H9 (cell line): ENCODE measurements around the gene CERS5. TPM values are rescaled to one million over a fixed set of nuclear protein-coding genes. Genes with fewer than 3 reads are reported as not detected.

Experiments
- DNase-seq: peaks from one replicate; pipeline ENCODE4 v3.0.0-alpha.2; 2017
- H2AFZ ChIP-seq: one replicate; pipeline ENCODE4 v1.6.1; 2013; ENCODE audit warnings: mild to moderate bottlenecking, low read length, control low read depth, moderate library complexity
- H2AK5ac ChIP-seq: 2 replicates; pipeline ENCODE4 v1.6.1; 2013; ENCODE audit warnings: low read length, control low read depth, mixed read lengths; ENCODE audit not compliant: insufficient read length
- H2BK120ac ChIP-seq: one replicate; pipeline ENCODE4 v1.6.1; 2013; ENCODE audit warnings: low read depth, mild to moderate bottlenecking, low read length, control low read depth, inconsistent platforms; ENCODE audit not compliant: poor library complexity, severe bottlenecking
- H2BK12ac ChIP-seq: 2 replicates; pipeline ENCODE4 v1.6.1; 2013; ENCODE audit warnings: low read length, control low read depth, mixed read lengths, low read depth; ENCODE audit not compliant: insufficient read length
- H2BK15ac ChIP-seq: 2 replicates; pipeline ENCODE4 v1.6.1; 2013; ENCODE audit warnings: low read depth, low read length, control low read depth
- H2BK20ac ChIP-seq: one replicate; pipeline ENCODE4 v1.6.1; 2013; ENCODE audit warnings: low read depth, mild to moderate bottlenecking, low read length, control low read depth, inconsistent platforms; ENCODE audit not compliant: poor library complexity, severe bottlenecking
- H2BK5ac ChIP-seq: 2 replicates; pipeline ENCODE4 v1.6.1; 2013; ENCODE audit warnings: low read length, control low read depth, mixed read lengths; ENCODE audit not compliant: insufficient read length
- H3K14ac ChIP-seq: 2 replicates; pipeline ENCODE4 v1.6.1; 2013; ENCODE audit warnings: low read length, control low read depth; ENCODE audit not compliant: insufficient read depth
- H3K18ac ChIP-seq: 2 replicates; pipeline ENCODE4 v1.6.1; 2013; ENCODE audit warnings: low read depth, mild to moderate bottlenecking, mixed read lengths, low read length, control low read depth; ENCODE audit not compliant: insufficient read length
- H3K23ac ChIP-seq: 2 replicates; pipeline ENCODE4 v1.6.1; 2013; ENCODE audit warnings: low read length, control low read depth, mixed read lengths, low read depth; ENCODE audit not compliant: insufficient read length
- H3K23me2 ChIP-seq: 2 replicates; pipeline ENCODE4 v1.6.1; 2013; ENCODE audit warnings: low read depth, mild to moderate bottlenecking, mixed read lengths, low read length, control low read depth; ENCODE audit not compliant: insufficient read length, poor library complexity, severe bottlenecking
- H3K27ac ChIP-seq: 2 replicates; pipeline ENCODE4 v1.5.1; 2013; ENCODE audit warnings: low read length, control low read depth, mixed read lengths, low read depth; ENCODE audit not compliant: insufficient read length
- H3K27me3 ChIP-seq: 2 replicates; pipeline ENCODE4 v1.6.1; 2013; ENCODE audit warnings: low read length, control low read depth, inconsistent platforms; ENCODE audit not compliant: insufficient read depth
- H3K4ac ChIP-seq: 2 replicates; pipeline ENCODE4 v1.6.1; 2013; ENCODE audit warnings: low read depth, mild to moderate bottlenecking, control low read depth, inconsistent platforms, low read length, moderate library complexity
- H3K4me1 ChIP-seq: 2 replicates; pipeline ENCODE4 v1.6.1; 2013; ENCODE audit warnings: low read length, control low read depth, inconsistent platforms; ENCODE audit not compliant: insufficient read depth
- H3K4me2 ChIP-seq: 2 replicates; pipeline ENCODE4 v1.6.1; 2013; ENCODE audit warnings: low read length, control low read depth, mixed read lengths; ENCODE audit not compliant: insufficient read length, insufficient read depth
- H3K56ac ChIP-seq: 2 replicates; pipeline ENCODE4 v1.6.1; 2013; ENCODE audit warnings: low read depth, mild to moderate bottlenecking, mixed read lengths, low read length, control low read depth; ENCODE audit not compliant: insufficient read length
- H3K79me1 ChIP-seq: 2 replicates; pipeline ENCODE4 v1.6.1; 2013; ENCODE audit warnings: low read depth, mild to moderate bottlenecking, moderate library complexity, low read length, control low read depth, inconsistent platforms; ENCODE audit not compliant: insufficient read depth, poor library complexity, severe bottlenecking
- H3K79me2 ChIP-seq: 2 replicates; pipeline ENCODE4 v1.6.1; 2013; ENCODE audit warnings: low read length, control low read depth, inconsistent platforms; ENCODE audit not compliant: insufficient read depth
- H3K9ac ChIP-seq: 2 replicates; pipeline ENCODE4 v1.6.1; 2013; ENCODE audit warnings: low read length, control low read depth, mixed read lengths; ENCODE audit not compliant: insufficient read length; ENCODE audit errors: extremely low read depth
- H3K9me3 ChIP-seq: one replicate; pipeline ENCODE4 v1.6.1; 2013; ENCODE audit warnings: low read depth, low read length, inconsistent platforms; ENCODE audit not compliant: control insufficient read depth
- H3T11ph ChIP-seq: one replicate; pipeline ENCODE4 v1.6.1; 2013; ENCODE audit warnings: mild to moderate bottlenecking, low read length, control low read depth, inconsistent platforms
- H4K20me1 ChIP-seq: one replicate; pipeline ENCODE4 v1.6.1; 2013; ENCODE audit not compliant: control insufficient read depth, insufficient read length, insufficient read depth
- H4K5ac ChIP-seq: 2 replicates; pipeline ENCODE4 v1.6.1; 2013; ENCODE audit warnings: low read depth, mild to moderate bottlenecking, mixed read lengths, low read length, control low read depth; ENCODE audit not compliant: insufficient read length
- H4K8ac ChIP-seq: replicated peaks from 2 replicates; pipeline ENCODE4 v1.6.1; 2013; ENCODE audit warnings: low read length, control low read depth, mixed read lengths, low read depth; ENCODE audit not compliant: insufficient read length
- H4K91ac ChIP-seq: 2 replicates; pipeline ENCODE4 v1.6.1; 2013; ENCODE audit warnings: low read depth, mild to moderate bottlenecking, moderate library complexity, mixed read lengths, low read length, control low read depth; ENCODE audit not compliant: insufficient read length
- H3K27ac Mint-ChIP-seq, 3 experiments: 2 replicates in 2 of 3; 3 replicates in 1 of 3; pipeline ENCODE4 v1.8.0; 2020 to 2021; ENCODE audit warnings: mixed read lengths in 3 of 3, mild to moderate bottlenecking in 1 of 3, moderate library complexity in 1 of 3
- H3K27me3 Mint-ChIP-seq: 2 replicates; pipeline ENCODE4 v1.8.0; 2021; ENCODE audit warnings: low read depth, mild to moderate bottlenecking, moderate library complexity, mixed read lengths
- H3K36me3 Mint-ChIP-seq, 3 experiments: 2 replicates in 2 of 3; 3 replicates in 1 of 3; pipeline ENCODE4 v1.8.0; 2020 to 2021; ENCODE audit warnings: low read depth in 3 of 3, mixed read lengths in 3 of 3; ENCODE audit not compliant: insufficient read depth in 1 of 3
- H3K4me1 Mint-ChIP-seq, 2 experiments: 2 replicates each; pipeline ENCODE4 v1.8.0; 2020; ENCODE audit warnings: mixed read lengths in 2 of 2
- H3K4me3 Mint-ChIP-seq, 2 experiments: 2 replicates in 1 of 2; 3 replicates in 1 of 2; pipeline ENCODE4 v1.8.0; 2020 to 2021; ENCODE audit warnings: mild to moderate bottlenecking in 2 of 2, mixed read lengths in 2 of 2, moderate library complexity in 1 of 2
- H3K9me3 Mint-ChIP-seq, 2 experiments: 2 replicates in 1 of 2; 3 replicates in 1 of 2; pipeline ENCODE4 v1.8.0; 2020; ENCODE audit warnings: mild to moderate bottlenecking in 2 of 2, mixed read lengths in 2 of 2, moderate library complexity in 1 of 2
- CTCF ChIP-seq: fragments of 200-600 bp; sonication (generic); conservative IDR thresholded peaks from 3 replicates; pipeline ENCODE4 v1.8.0; 2021; ENCODE audit warnings: antibody characterized with exemption, mild to moderate bottlenecking
- WGBS: extraction: QIAGEN DNeasy Blood & Tissue Kit; methylation state at CpG from one replicate; pipeline ENCODE4 v1.1.7; 2013; ENCODE audit warnings: missing lambda C conversion rate, low lambda C conversion rate, mixed read lengths; ENCODE audit not compliant: insufficient read length; ENCODE audit errors: extremely low coverage; 5-methylcytosine and 5-hydroxymethylcytosine counted together
- total RNA-seq: library from RNA; stranded (reverse); gene quantifications from 2 replicates; pipeline ENCODE4 v1.2.1, GENCODE V29; 2021

Gene CERS5
- total RNA-seq, 1 experiment from 2014 or later, result 68.8 TPM

GRCh38 chr12:50195832-50196231 is 28.7 kb upstream of the CERS5 start:
- Histone ChIP-seq H3K9ac (no peak overlapping the region), H3K79me2 (no peaks in the 10 kb centered on the region), H2AK5ac (no peak overlapping the region), H3K9me3 (no peaks in the 10 kb centered on the region), H3K23ac (no peak overlapping the region), H2BK120ac (no peak overlapping the region), H3K79me1 (no peaks in the 10 kb centered on the region), H2BK20ac (no peak overlapping the region), H3K27me3 (no peaks in the 10 kb centered on the region), H3K56ac (no peak overlapping the region), H3K4ac (no peak overlapping the region), H2BK5ac (no peak overlapping the region), H2BK15ac (no peak overlapping the region), H4K20me1 (no peaks in the 10 kb centered on the region), H3K4me1 (no peaks in the 10 kb centered on the region), H4K8ac (no peak overlapping the region), H3K4me2 (no peak overlapping the region), H3T11ph (no peak overlapping the region), H2BK12ac (no peak overlapping the region), H3K27ac (no peak overlapping the region), H4K5ac (no peak overlapping the region), H4K91ac (no peak overlapping the region), H3K23me2 (no peaks in the 10 kb centered on the region), H3K18ac (no peak overlapping the region), H3K14ac (no peak overlapping the region), H2AFZ (no peak overlapping the region)
- TF ChIP-seq CTCF, result no peak
- Mint-ChIP-seq H3K9me3 (no peaks in the 10 kb centered on the region), H3K36me3 (peaks cover 18 to 62% (median 22%) of the 10 kb centered on the region in 3 experiments; a peak in 6 of 7 replicates), H3K4me1 (no peaks in the 10 kb centered on the region), H3K27me3 (no peaks in the 10 kb centered on the region), H3K27ac (no peak overlapping the region), H3K4me3 (no peak overlapping the region)
- no peak for DNase-seq
- no CpG with 5 or more reads among the region's 4 CpGs for WGBS
